Measurements from ENCODE around the gene PRDM12.

- no peak for TF ChIP-seq GATA2 (IDR thresholded peaks at IDR 0.05; ENCODE audit: low read depth, low read length)
- no peak for TF ChIP-seq GATA3 (IDR thresholded peaks at IDR 0.05; ENCODE audit: low read depth, low read length)
These were observed 67.7 kb downstream of the PRDM12 start for GRCh38 chr9:130732136-130732535.
